ENCODE results near the gene SMPD3. TPM values are rescaled to one million over a fixed set of nuclear protein-coding genes. Genes with fewer than 3 reads are reported as not detected.

The SMPD3 gene
- total RNA-seq, 1 experiment from 2014 or later: 1.4 TPM

DNA sequence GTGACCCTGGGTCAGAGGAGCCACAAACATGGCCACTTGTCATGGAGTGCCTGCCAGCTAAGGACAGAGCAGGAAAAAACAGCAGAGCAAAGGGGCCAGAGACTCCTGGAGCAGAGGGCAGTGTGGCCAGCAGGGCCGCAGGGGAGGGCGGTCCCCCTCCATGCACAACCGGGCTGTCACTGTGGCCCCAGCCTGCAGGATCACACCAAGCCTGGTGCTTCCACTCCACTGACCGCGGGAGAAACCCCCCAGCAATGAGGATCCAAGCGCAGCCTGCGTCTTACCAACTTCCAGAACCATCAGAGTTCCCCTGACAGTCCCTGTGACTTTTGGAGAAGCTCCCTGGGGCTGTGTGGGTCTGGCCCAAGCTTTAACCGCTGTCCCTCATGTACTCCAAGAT is 75.5 kb downstream of the SMPD3 start (continued):
- no peak for TF ChIP-seq ZNF219 (CRISPR knock-in tag; IDR thresholded peaks at IDR 0.05; ENCODE audit: borderline replicate concordance)
- TF ChIP-seq CBFB (CRISPR knock-in tag; IDR thresholded peaks at IDR 0.05; ENCODE audit: low read depth): no peak
- no peak for TF ChIP-seq RORB (CRISPR knock-in tag; IDR thresholded peaks at IDR 0.05)
- TF ChIP-seq, protein P1, sequence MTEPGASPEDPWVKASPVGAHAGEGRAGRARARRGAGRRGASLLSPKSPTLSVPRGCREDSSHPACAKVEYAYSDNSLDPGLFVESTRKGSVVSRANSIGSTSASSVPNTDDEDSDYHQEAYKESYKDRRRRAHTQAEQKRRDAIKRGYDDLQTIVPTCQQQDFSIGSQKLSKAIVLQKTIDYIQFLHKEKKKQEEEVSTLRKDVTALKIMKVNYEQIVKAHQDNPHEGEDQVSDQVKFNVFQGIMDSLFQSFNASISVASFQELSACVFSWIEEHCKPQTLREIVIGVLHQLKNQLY (CRISPR knock-in tag; IDR thresholded peaks at IDR 0.05): no peak

DNA sequence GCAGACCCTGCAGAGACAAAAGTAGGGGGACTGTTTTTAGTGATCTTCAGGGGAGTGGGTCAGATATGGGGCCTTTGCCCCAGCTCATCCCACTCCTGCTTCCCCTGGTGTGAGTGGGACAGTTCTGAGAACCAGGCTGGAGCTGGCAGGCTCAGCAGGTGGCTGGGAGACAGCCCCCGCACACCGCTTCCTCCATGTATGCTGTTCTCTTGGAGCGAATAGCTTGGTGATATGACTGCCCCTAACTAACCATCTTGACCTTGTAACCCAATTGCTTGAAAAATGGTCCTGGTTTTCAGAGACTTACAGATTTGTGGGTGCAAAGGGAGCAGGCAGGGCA is 76.0 kb downstream of the SMPD3 start:
- Mint-ChIP-seq H3K4me1 (peaks cover 16% of the 10 kb centered on the region), H3K4me3 (no peak overlapping the region), H3K9me3 (no peaks in the 10 kb centered on the region), H3K36me3 (no peaks in the 10 kb centered on the region), H3K27me3 (ENCODE audit: low read depth) (peaks cover 2% of the 10 kb centered on the region; the same call in 1 of the 2 replicates), H3K27ac (no peak overlapping the region)
- ChIA-PET POLR2A (no interaction called here), CTCF (interaction anchor here (0.8 to 1.5 kb wide), 6 partner anchors 9 to 148 kb away, joined by 3 to 8 read pairs (median 4); partner anchors contain the start of gene SLC7A6)
- DNase-seq (ENCODE audit: low spot score) (no peak), ATAC-seq (no peak)
- TF ChIP-seq JUN (CRISPR knock-in tag; IDR thresholded peaks at IDR 0.05) (no peak), RORB (CRISPR knock-in tag; IDR thresholded peaks at IDR 0.05) (no peak), KAT7 (CRISPR knock-in tag; IDR thresholded peaks at IDR 0.05; ENCODE audit: borderline replicate concordance) (no peak), ZNF671 (CRISPR knock-in tag; IDR thresholded peaks at IDR 0.05) (no peak), ESRRA (CRISPR knock-in tag; IDR thresholded peaks at IDR 0.05; ENCODE audit: borderline replicate concordance) (no peak), ZNF232 (CRISPR knock-in tag; IDR thresholded peaks at IDR 0.05) (no peak), ELF4 (CRISPR knock-in tag; IDR thresholded peaks at IDR 0.05; ENCODE audit: low read depth) (no peak), ZNF416 (CRISPR knock-in tag; IDR thresholded peaks at IDR 0.05) (no peak), CREM (CRISPR knock-in tag; IDR thresholded peaks at IDR 0.05) (no peak), FOXJ3 (CRISPR knock-in tag; IDR thresholded peaks at IDR 0.05; ENCODE audit: borderline replicate concordance) (no peak)
- TF ChIP-seq, protein P2, sequence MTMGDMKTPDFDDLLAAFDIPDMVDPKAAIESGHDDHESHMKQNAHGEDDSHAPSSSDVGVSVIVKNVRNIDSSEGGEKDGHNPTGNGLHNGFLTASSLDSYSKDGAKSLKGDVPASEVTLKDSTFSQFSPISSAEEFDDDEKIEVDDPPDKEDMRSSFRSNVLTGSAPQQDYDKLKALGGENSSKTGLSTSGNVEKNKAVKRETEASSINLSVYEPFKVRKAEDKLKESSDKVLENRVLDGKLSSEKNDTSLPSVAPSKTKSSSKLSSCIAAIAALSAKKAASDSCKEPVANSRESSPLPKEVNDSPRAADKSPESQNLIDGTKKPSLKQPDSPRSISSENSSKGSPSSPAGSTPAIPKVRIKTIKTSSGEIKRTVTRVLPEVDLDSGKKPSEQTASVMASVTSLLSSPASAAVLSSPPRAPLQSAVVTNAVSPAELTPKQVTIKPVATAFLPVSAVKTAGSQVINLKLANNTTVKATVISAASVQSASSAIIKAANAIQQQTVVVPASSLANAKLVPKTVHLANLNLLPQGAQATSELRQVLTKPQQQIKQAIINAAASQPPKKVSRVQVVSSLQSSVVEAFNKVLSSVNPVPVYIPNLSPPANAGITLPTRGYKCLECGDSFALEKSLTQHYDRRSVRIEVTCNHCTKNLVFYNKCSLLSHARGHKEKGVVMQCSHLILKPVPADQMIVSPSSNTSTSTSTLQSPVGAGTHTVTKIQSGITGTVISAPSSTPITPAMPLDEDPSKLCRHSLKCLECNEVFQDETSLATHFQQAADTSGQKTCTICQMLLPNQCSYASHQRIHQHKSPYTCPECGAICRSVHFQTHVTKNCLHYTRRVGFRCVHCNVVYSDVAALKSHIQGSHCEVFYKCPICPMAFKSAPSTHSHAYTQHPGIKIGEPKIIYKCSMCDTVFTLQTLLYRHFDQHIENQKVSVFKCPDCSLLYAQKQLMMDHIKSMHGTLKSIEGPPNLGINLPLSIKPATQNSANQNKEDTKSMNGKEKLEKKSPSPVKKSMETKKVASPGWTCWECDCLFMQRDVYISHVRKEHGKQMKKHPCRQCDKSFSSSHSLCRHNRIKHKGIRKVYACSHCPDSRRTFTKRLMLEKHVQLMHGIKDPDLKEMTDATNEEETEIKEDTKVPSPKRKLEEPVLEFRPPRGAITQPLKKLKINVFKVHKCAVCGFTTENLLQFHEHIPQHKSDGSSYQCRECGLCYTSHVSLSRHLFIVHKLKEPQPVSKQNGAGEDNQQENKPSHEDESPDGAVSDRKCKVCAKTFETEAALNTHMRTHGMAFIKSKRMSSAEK (CRISPR knock-in tag; IDR thresholded peaks at IDR 0.05; ENCODE audit: borderline replicate concordance): no peak
- TF ChIP-seq, protein P3, sequence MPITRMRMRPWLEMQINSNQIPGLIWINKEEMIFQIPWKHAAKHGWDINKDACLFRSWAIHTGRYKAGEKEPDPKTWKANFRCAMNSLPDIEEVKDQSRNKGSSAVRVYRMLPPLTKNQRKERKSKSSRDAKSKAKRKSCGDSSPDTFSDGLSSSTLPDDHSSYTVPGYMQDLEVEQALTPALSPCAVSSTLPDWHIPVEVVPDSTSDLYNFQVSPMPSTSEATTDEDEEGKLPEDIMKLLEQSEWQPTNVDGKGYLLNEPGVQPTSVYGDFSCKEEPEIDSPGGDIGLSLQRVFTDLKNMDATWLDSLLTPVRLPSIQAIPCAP (CRISPR knock-in tag; IDR thresholded peaks at IDR 0.05): no peak

DNA sequence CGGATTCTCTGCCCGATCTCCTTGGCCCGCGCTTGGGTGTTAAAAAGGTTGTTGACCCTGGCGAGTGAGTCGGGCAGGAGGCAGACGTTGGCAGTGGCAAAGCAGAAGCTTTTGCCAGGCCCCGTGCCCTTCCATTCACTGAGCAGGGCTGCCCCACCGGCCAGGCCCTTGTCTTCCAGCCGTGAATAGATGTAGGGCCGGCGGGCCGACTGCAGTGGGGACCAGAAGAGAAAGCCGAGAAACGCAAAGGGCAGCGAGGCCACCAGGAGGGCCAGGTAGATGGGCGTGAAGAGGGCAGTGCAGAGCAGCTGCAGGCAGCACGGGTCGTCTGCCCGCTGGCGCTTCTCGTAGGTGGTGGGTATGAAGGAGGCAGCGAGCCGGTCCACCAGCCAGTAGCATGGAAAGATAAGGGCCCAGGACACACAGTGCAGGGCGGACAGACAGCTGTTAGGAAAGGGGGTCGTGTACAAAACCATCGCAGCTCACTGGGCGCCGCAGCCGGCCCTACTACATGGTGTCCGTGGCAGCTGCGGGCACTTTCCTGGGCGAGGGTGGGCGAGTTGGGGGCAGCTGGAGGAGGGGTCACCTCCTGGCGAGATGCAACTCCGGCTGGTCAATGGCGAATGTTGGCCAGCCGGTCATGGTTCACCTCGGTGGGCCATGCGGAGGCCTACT is 76.5 kb downstream of the SMPD3 start:
- H3K9me3 Mint-ChIP-seq: no peaks in the 10 kb centered on the region
- H3K36me3 Mint-ChIP-seq: no peaks in the 10 kb centered on the region
- H3K4me1 Mint-ChIP-seq: peaks cover 18% of the 10 kb centered on the region
- no peak overlapping the region for H3K27ac Mint-ChIP-seq
- CTCF ChIA-PET: interaction anchor here (0.8 to 1.5 kb wide), 6 partner anchors 10 to 149 kb away, joined by 3 to 5 read pairs (median 4); no protein-coding TSS in a partner anchor
- DNase-seq (ENCODE audit: low spot score) (no peak), ATAC-seq (no peak)
- no peak overlapping the region for H3K4me3 Mint-ChIP-seq
- POLR2A ChIA-PET: no interaction called here
- H3K27me3 Mint-ChIP-seq (ENCODE audit: low read depth): peaks cover 2% of the 10 kb centered on the region; the same call in 1 of the 2 replicates
- TF ChIP-seq IRF2 (CRISPR knock-in tag; IDR thresholded peaks at IDR 0.05; ENCODE audit: borderline replicate concordance, low read depth) (no peak), ATF1 (CRISPR knock-in tag; IDR thresholded peaks at IDR 0.05) (no peak), CREB1 (CRISPR knock-in tag; IDR thresholded peaks at IDR 0.05) (no peak), ZNF423 (CRISPR knock-in tag; IDR thresholded peaks at IDR 0.05) (no peak), OVOL2 (CRISPR knock-in tag; IDR thresholded peaks at IDR 0.05; ENCODE audit: borderline replicate concordance) (no peak)
- TF ChIP-seq, protein P2 (CRISPR knock-in tag; IDR thresholded peaks at IDR 0.05; ENCODE audit: borderline replicate concordance): no peak
- TF ChIP-seq, protein P4, sequence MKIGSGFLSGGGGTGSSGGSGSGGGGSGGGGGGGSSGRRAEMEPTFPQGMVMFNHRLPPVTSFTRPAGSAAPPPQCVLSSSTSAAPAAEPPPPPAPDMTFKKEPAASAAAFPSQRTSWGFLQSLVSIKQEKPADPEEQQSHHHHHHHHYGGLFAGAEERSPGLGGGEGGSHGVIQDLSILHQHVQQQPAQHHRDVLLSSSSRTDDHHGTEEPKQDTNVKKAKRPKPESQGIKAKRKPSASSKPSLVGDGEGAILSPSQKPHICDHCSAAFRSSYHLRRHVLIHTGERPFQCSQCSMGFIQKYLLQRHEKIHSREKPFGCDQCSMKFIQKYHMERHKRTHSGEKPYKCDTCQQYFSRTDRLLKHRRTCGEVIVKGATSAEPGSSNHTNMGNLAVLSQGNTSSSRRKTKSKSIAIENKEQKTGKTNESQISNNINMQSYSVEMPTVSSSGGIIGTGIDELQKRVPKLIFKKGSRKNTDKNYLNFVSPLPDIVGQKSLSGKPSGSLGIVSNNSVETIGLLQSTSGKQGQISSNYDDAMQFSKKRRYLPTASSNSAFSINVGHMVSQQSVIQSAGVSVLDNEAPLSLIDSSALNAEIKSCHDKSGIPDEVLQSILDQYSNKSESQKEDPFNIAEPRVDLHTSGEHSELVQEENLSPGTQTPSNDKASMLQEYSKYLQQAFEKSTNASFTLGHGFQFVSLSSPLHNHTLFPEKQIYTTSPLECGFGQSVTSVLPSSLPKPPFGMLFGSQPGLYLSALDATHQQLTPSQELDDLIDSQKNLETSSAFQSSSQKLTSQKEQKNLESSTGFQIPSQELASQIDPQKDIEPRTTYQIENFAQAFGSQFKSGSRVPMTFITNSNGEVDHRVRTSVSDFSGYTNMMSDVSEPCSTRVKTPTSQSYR (CRISPR knock-in tag; IDR thresholded peaks at IDR 0.05): no peak

All from WTC11 (cell line).